ENCODE measurements around the gene SGK2. TPM values are rescaled to one million over a fixed set of nuclear protein-coding genes. Genes with fewer than 3 reads are reported as not detected.

Gene SGK2
- total and polyA plus RNA-seq, 2 of the 13 experiments (the other 11 are each of a cell fraction or from before 2014, with no cell fraction given), result 6.2 to 29.4 TPM

DNA sequence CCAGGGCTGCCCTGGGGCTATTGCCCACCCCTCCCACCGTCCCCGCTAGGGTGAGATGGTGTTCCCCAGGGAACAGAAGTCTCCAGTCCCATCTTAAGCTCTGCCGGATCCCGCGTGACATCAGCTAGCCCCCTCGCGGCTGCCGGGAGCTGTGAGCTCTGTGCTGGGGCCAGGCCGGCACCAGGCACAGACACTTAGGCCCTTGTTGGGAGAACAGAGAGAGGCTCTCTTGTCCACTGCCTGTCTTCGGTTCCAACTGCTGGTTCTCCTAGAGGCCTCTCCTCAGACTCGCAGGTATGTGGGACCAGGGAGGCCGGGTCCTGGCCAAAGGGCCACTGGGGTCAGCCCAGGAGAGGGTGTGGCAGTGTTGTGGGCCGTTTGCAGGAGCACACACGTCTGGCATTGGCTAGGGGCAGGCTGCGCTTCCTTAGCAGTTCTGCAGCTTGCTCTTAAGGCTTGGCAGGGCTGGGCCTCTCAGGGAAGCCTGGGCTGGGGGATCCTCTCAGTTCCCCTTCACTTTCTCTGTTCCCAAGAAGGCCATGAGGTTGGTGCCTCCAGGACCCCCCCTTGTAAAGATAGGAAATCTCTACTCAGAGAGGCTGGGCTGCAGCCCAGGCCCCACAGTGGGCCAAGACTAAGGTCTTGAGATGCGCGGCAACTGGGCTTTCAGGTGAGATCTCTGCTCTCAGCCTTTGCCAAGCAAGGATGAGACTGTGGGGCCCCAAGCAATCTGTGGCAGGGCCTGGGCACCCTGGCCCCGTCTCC lies 6.3 kb downstream of the SGK2 start:
- FAIRE-seq (no peak), ATAC-seq (peak; percentile 13; the same call in 2 of the 3 replicates), DNase-seq (ENCODE audit: low spot score) (no peak)
- H3K27me3 ChIP-seq (ENCODE audit: control insufficient read depth in 1 of 2, insufficient read depth in 2 of 2, low read length in 2 of 2), result no peaks in the 10 kb centered on the region
- POLR2A ChIA-PET, result interaction anchor here (0.8 to 1.7 kb wide), 3 partner anchors 8 to 26 kb away, joined by 3 to 4 read pairs (median 4); partner anchors contain the start of gene IFT52
- no peak overlapping the region for H3K27ac ChIP-seq (ENCODE audit: extremely low read length, insufficient read depth, low read length)
- H4K20me1 ChIP-seq (ENCODE audit: insufficient read depth, low read length), result no peaks in the 10 kb centered on the region
- no peak overlapping the region for H3K9ac ChIP-seq (ENCODE audit: insufficient read depth, low read depth, low read length)
- BruUV-seq (replicated peaks), result no TSS peak
- intact Hi-C loops (cut with micrococcal nuclease; ENCODE audit: unreplicated experiment), result no loop called here
- H3K4me3 ChIP-seq (replicated peaks in 1 of 3; ENCODE audit: insufficient read depth in 1 of 3, low read depth in 2 of 3, low read length in 3 of 3), result no peak overlapping the region
- in situ Hi-C loops (cut with HindIII; ENCODE audit: extremely low pct_ligation_motif_present, low pct_unique_long_range_greater_than_20kb), result no loop called here
- 90% methylated on average over 16 of the region's 18 CpGs for WGBS (ENCODE audit: low lambda C conversion rate)
- no peaks in the 10 kb centered on the region for H3K79me2 ChIP-seq (ENCODE audit: insufficient read depth, low read length)
- H3K4me1 ChIP-seq (ENCODE audit: insufficient read depth, low read length), result peaks cover 9% of the 10 kb centered on the region
- H3K36me3 ChIP-seq (replicated peaks in 1 of 2; ENCODE audit: control insufficient read depth in 1 of 2, insufficient read depth in 2 of 2, low read length in 2 of 2), result peaks cover 0 to 6% of the 10 kb centered on the region in 2 experiments; a peak in 4 of 5 replicates
- no peak overlapping the region for H3K4me2 ChIP-seq (ENCODE audit: low read depth, low read length)
- H3K9me3 ChIP-seq (ENCODE audit: low read length), result no peaks in the 10 kb centered on the region
- TF ChIP-seq SOX5 (CRISPR knock-in tag; IDR thresholded peaks at IDR 0.05; ENCODE audit: borderline replicate concordance) (no peak), ZNF768 (CRISPR knock-in tag; IDR thresholded peaks at IDR 0.05) (peak; percentile 7; the same call in 1 of the 2 replicates), HHEX (CRISPR knock-in tag; IDR thresholded peaks at IDR 0.05) (no peak), EEA1 (CRISPR knock-in tag; IDR thresholded peaks at IDR 0.05; ENCODE audit: borderline replicate concordance) (no peak), RFX1 (IDR thresholded peaks at IDR 0.05) (no peak), GTF2F1 (IDR thresholded peaks at IDR 0.05; ENCODE audit: low read length) (no peak), NFIB (CRISPR knock-in tag; IDR thresholded peaks at IDR 0.05; ENCODE audit: borderline replicate concordance) (0 out of 2 replicates have a peak, but pooled peaks have one; percentile 22), HCFC1 (IDR thresholded peaks at IDR 0.05; ENCODE audit: low read depth, low read length) (no peak), SNAI1 (CRISPR knock-in tag; IDR thresholded peaks at IDR 0.05; ENCODE audit: borderline replicate concordance) (no peak), ZNF598 (CRISPR knock-in tag; IDR thresholded peaks at IDR 0.05; ENCODE audit: borderline replicate concordance) (no peak), HNF4A (CRISPR knock-in tag; IDR thresholded peaks at IDR 0.05) (no peak), HNRNPK (IDR thresholded peaks at IDR 0.05; ENCODE audit: low read depth, low read length, poor library complexity, severe bottlenecking) (no peak), ZFP41 (CRISPR knock-in tag; IDR thresholded peaks at IDR 0.05; ENCODE audit: borderline replicate concordance) (no peak), NFKBIZ (CRISPR knock-in tag; IDR thresholded peaks at IDR 0.05) (no peak), PCBP1 (IDR thresholded peaks at IDR 0.05; ENCODE audit: borderline replicate concordance, low read depth, low read length) (no peak), ATAD3A (CRISPR knock-in tag; IDR thresholded peaks at IDR 0.05) (no peak), POLR2G (IDR thresholded peaks at IDR 0.05; ENCODE audit: low read depth, low read length) (no peak), ZNF382 (CRISPR knock-in tag; IDR thresholded peaks at IDR 0.05; ENCODE audit: borderline replicate concordance) (no peak), PHF8 (CRISPR knock-in tag; IDR thresholded peaks at IDR 0.05) (no peak), ZNF737 (CRISPR knock-in tag; IDR thresholded peaks at IDR 0.05; ENCODE audit: borderline replicate concordance) (0 out of 2 replicates have a peak, but pooled peaks have one; percentile 11), ZFP82 (CRISPR knock-in tag; IDR thresholded peaks at IDR 0.05; ENCODE audit: borderline replicate concordance) (no peak), HOMEZ (CRISPR knock-in tag; IDR thresholded peaks at IDR 0.05; ENCODE audit: low read depth) (no peak)
- TF ChIP-seq, protein P1, sequence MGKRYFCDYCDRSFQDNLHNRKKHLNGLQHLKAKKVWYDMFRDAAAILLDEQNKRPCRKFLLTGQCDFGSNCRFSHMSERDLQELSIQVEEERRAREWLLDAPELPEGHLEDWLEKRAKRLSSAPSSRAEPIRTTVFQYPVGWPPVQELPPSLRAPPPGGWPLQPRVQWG (CRISPR knock-in tag; IDR thresholded peaks at IDR 0.05; ENCODE audit: borderline replicate concordance, low read depth), result no peak
- H2AFZ ChIP-seq (ENCODE audit: low read length), result no peak overlapping the region
- CTCF ChIA-PET (ENCODE audit: low intra/inter-chr PET ratio, low total read pairs), result no interaction called here

Data from HepG2 (cell line).